WTC11 (cell line): Measurements from ENCODE around the gene IQCK. TPM values are rescaled to one million over a fixed set of nuclear protein-coding genes. Genes with fewer than 3 reads are reported as not detected.
A peak's percentile ranks its signal among the peaks of the same experiment; 100 is the strongest.

ENCODE experiments used
- ATAC-seq: fragments of 200-7000 bp; cut with Tn5 transposase; 2 replicates; pipeline ENCODE4 v1.10.0; 2021; ENCODE audit warnings: mild to moderate bottlenecking, moderate library complexity
- CTCF ChIA-PET: fragments of 300-600 bp; sonication (Branson Sonifier 250); formaldehyde crosslinking; loops from one replicate; lab custom pipeline; 2021; ENCODE audit warnings: antibody characterized with exemption; lab: Charles Lee
- POLR2A ChIA-PET: fragments of 350-600 bp; sonication (Branson Sonifier 250); formaldehyde crosslinking; loops from one replicate; lab custom pipeline; 2021; ENCODE audit warnings: antibody characterized with exemption; lab: Charles Lee
- DNase-seq: peaks from one replicate; pipeline ENCODE4 v3.0.0; 2021; ENCODE audit warnings: low spot score
- H3K27ac Mint-ChIP-seq: 2 replicates; pipeline ENCODE4 v1.8.0; 2021; ENCODE audit warnings: mixed read lengths
- H3K27me3 Mint-ChIP-seq: 2 replicates; pipeline ENCODE4 v1.8.0; 2021; ENCODE audit warnings: low read depth, mild to moderate bottlenecking, moderate library complexity, mixed read lengths
- H3K36me3 Mint-ChIP-seq: 2 replicates; pipeline ENCODE4 v1.8.0; 2021; ENCODE audit warnings: mixed read lengths
- H3K4me1 Mint-ChIP-seq: 2 replicates; pipeline ENCODE4 v1.8.0; 2022; ENCODE audit warnings: mixed read lengths
- H3K4me3 Mint-ChIP-seq: 2 replicates; pipeline ENCODE4 v1.8.0; 2021; ENCODE audit warnings: mild to moderate bottlenecking, moderate library complexity, mixed read lengths
- H3K9me3 Mint-ChIP-seq: 2 replicates; pipeline ENCODE4 v1.8.0; 2021; ENCODE audit warnings: mixed read lengths
- CREM ChIP-seq: sonication (generic); formaldehyde crosslinking; IDR thresholded peaks from 2 replicates; pipeline ENCODE4 v1.8.1; 2022; ENCODE audit warnings: mild to moderate bottlenecking, missing genetic modification reagents, moderate library complexity
- EMX1 ChIP-seq: fragments of 250-450 bp; sonication (Bioruptor Pico); IDR thresholded peaks from 2 replicates; pipeline ENCODE4 v1.8.0; 2021; ENCODE audit warnings: mild to moderate bottlenecking
- FOXJ3 ChIP-seq: sonication (generic); formaldehyde crosslinking; IDR thresholded peaks from 2 replicates; pipeline ENCODE4 v1.9.0; 2021; ENCODE audit warnings: missing genetic modification reagents, mild to moderate bottlenecking, borderline replicate concordance
- IRF2 ChIP-seq: sonication (generic); formaldehyde crosslinking; IDR thresholded peaks from 2 replicates; pipeline ENCODE4 v1.8.0; 2022; ENCODE audit warnings: low read depth, missing genetic modification reagents, borderline replicate concordance
- SMAD3 ChIP-seq: sonication (generic); formaldehyde crosslinking; IDR thresholded peaks from 2 replicates; pipeline ENCODE4 v1.8.0; 2022; ENCODE audit warnings: missing genetic modification reagents, mild to moderate bottlenecking, borderline replicate concordance
- SMAD4 ChIP-seq: sonication (generic); formaldehyde crosslinking; IDR thresholded peaks from 2 replicates; pipeline ENCODE4 v1.8.0; 2022; ENCODE audit warnings: mild to moderate bottlenecking, missing genetic modification reagents
- TCF7 ChIP-seq: sonication (generic); formaldehyde crosslinking; IDR thresholded peaks from 2 replicates; pipeline ENCODE4 v1.8.0; 2022; ENCODE audit warnings: mild to moderate bottlenecking, low read depth, missing genetic modification reagents, moderate library complexity
- TEAD1 ChIP-seq: sonication (generic); formaldehyde crosslinking; IDR thresholded peaks from 2 replicates; pipeline ENCODE4 v1.8.0; 2022; ENCODE audit warnings: mild to moderate bottlenecking, missing genetic modification reagents
- TP53 ChIP-seq: sonication (generic); formaldehyde crosslinking; IDR thresholded peaks from 2 replicates; pipeline ENCODE4 v1.8.1; 2023; ENCODE audit warnings: mild to moderate bottlenecking, missing genetic modification reagents
- ZNF263 ChIP-seq: sonication (generic); formaldehyde crosslinking; IDR thresholded peaks from 2 replicates; pipeline ENCODE4 v1.8.1; 2022; ENCODE audit warnings: low read depth, mild to moderate bottlenecking, moderate library complexity, missing genetic modification reagents
- ZNF396 ChIP-seq: fragments of 250-450 bp; sonication (Bioruptor Pico); IDR thresholded peaks from 2 replicates; pipeline ENCODE4 v1.8.0; 2021; ENCODE audit warnings: mild to moderate bottlenecking, moderate library complexity, borderline replicate concordance
- ZNF416 ChIP-seq: fragments of 250-450 bp; sonication (Bioruptor Pico); IDR thresholded peaks from 2 replicates; pipeline ENCODE4 v1.9.0; 2021; ENCODE audit warnings: mild to moderate bottlenecking, inconsistent platforms
- total RNA-seq: library from RNA; stranded (reverse); gene quantifications from 3 replicates; pipeline ENCODE4 v1.2.3, GENCODE V29; 2021
- TF ChIP-seq, protein P1 (sequence below): sonication (generic); formaldehyde crosslinking; conservative IDR thresholded peaks from 2 replicates; pipeline ENCODE4 v1.8.1; 2023; ENCODE audit warnings: mild to moderate bottlenecking, low read depth, missing genetic modification reagents, moderate library complexity
- TF ChIP-seq, protein P2 (sequence below): sonication (generic); formaldehyde crosslinking; IDR thresholded peaks from 2 replicates; pipeline ENCODE4 v1.8.1; 2023; ENCODE audit warnings: mild to moderate bottlenecking, missing genetic modification reagents, moderate library complexity
- TF ChIP-seq, protein P3 (sequence below): fragments of 250-450 bp; sonication (Bioruptor Pico); conservative IDR thresholded peaks from 2 replicates; pipeline ENCODE4 v1.9.0; 2021; ENCODE audit warnings: mild to moderate bottlenecking
- TF ChIP-seq, protein P4 (sequence below): sonication (generic); formaldehyde crosslinking; IDR thresholded peaks from 2 replicates; pipeline ENCODE4 v1.8.1; 2023; ENCODE audit warnings: mild to moderate bottlenecking, missing genetic modification reagents, moderate library complexity
- TF ChIP-seq, protein P5 (sequence below): fragments of 200-600 bp; IDR thresholded peaks from 2 replicates; pipeline ENCODE4 v1.8.0; 2022; ENCODE audit warnings: antibody characterized with exemption
- TF ChIP-seq, protein P6 (sequence below): sonication (generic); formaldehyde crosslinking; IDR thresholded peaks from 2 replicates; pipeline ENCODE4 v1.8.0; 2022; ENCODE audit warnings: mild to moderate bottlenecking, missing genetic modification reagents

The IQCK gene
- total RNA-seq, 1 experiment from 2014 or later, result 5.8 TPM

DNA sequence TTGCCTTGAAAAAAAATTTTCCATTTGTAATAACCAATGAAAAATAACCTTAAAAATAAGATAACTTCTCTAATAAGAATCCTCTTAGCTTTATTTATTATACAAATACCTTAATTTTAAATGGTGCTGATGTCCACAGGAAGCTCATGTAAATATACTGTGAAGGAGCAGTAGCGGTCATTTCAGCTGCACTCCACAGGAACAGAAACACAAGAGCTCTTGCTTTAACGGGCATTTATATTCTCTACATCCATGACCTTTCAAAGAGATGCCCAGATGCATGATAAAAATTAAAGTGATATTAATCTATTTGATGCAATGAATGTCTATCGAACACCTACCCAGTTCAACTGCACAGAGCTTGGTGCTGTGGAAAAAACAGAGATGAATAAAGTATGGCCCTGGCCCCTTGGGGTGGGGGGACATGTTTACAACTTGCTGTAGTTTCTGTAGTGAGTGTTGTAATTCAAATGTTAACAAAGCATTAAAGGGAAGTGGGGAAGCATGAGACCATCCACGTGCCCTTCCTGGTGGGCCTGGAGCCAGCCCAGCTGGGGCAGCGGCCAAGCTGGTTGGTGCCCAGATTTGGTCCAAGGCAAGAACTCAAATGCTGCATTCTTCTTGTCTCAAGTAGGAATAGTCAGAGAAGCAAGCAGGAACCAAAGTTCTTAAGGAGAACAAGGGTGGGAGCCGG lies 47.9 kb downstream of the IQCK start:
- Mint-ChIP-seq H3K4me1 (peaks cover 16% of the 10 kb centered on the region), H3K9me3 (peaks cover 26% of the 10 kb centered on the region), H3K36me3 (peaks cover 22% of the 10 kb centered on the region), H3K4me3 (no peak overlapping the region), H3K27me3 (no peaks in the 10 kb centered on the region), H3K27ac (peak overlapping the region; percentile 44; the same call in 1 of the 2 replicates)
- ChIA-PET POLR2A (interaction anchor here (0.5 to 1.1 kb wide), 3 partner anchors 95 to 172 kb away, joined by 3 to 4 read pairs (median 4); no protein-coding TSS in a partner anchor), CTCF (interaction anchor here (0.7 to 1.4 kb wide), 5 partner anchors 85 to 534 kb away, joined by 3 to 5 read pairs (median 3); no protein-coding TSS in a partner anchor)
- no peak for DNase-seq
- TF ChIP-seq TP53 (CRISPR knock-in tag) (no peak), SMAD4 (no peak), IRF2 (CRISPR knock-in tag) (no peak), CREM (no peak), EMX1 (no peak)
- TF ChIP-seq, protein P1, sequence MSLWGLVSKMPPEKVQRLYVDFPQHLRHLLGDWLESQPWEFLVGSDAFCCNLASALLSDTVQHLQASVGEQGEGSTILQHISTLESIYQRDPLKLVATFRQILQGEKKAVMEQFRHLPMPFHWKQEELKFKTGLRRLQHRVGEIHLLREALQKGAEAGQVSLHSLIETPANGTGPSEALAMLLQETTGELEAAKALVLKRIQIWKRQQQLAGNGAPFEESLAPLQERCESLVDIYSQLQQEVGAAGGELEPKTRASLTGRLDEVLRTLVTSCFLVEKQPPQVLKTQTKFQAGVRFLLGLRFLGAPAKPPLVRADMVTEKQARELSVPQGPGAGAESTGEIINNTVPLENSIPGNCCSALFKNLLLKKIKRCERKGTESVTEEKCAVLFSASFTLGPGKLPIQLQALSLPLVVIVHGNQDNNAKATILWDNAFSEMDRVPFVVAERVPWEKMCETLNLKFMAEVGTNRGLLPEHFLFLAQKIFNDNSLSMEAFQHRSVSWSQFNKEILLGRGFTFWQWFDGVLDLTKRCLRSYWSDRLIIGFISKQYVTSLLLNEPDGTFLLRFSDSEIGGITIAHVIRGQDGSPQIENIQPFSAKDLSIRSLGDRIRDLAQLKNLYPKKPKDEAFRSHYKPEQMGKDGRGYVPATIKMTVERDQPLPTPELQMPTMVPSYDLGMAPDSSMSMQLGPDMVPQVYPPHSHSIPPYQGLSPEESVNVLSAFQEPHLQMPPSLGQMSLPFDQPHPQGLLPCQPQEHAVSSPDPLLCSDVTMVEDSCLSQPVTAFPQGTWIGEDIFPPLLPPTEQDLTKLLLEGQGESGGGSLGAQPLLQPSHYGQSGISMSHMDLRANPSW (CRISPR knock-in tag), result no peak
- TF ChIP-seq, protein P2, sequence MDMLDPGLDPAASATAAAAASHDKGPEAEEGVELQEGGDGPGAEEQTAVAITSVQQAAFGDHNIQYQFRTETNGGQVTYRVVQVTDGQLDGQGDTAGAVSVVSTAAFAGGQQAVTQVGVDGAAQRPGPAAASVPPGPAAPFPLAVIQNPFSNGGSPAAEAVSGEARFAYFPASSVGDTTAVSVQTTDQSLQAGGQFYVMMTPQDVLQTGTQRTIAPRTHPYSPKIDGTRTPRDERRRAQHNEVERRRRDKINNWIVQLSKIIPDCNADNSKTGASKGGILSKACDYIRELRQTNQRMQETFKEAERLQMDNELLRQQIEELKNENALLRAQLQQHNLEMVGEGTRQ (CRISPR knock-in tag), result no peak
- TF ChIP-seq, protein P3, sequence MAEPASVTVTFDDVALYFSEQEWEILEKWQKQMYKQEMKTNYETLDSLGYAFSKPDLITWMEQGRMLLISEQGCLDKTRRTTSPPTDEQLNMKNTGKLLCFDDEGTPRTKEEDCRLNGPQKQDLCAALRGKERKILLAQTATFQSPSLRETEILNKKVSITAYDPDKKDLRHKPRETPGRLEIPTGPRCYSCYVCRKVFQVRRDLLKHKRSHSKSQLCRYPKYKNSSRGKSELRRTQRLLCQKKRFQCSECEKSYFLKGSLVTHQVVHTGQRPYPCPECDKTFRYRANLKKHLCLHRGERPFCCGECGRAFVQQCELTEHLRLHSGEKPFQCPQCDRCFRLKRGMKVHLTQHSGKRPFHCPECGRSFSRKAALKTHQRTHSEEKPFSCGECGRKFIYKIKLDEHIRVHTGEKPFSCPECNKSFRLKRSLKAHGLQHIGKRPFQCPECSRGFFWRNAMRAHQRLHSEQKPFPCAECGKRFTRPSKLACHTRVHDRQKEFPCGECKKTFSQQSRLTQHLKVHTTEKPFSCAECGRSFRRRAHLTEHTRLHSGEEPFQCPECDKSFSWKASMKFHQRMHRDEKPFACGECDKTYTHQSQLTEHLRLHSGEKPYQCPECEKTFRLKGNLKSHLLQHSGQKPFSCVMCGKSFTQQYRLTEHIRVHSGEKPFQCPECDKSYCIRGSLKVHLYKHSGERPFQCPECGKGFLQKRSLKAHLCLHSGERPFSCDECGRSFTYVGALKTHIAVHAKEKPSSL, result no peak
- TF ChIP-seq, protein P4, sequence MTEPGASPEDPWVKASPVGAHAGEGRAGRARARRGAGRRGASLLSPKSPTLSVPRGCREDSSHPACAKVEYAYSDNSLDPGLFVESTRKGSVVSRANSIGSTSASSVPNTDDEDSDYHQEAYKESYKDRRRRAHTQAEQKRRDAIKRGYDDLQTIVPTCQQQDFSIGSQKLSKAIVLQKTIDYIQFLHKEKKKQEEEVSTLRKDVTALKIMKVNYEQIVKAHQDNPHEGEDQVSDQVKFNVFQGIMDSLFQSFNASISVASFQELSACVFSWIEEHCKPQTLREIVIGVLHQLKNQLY (CRISPR knock-in tag), result no peak
- ATAC-seq, result no peak

DNA sequence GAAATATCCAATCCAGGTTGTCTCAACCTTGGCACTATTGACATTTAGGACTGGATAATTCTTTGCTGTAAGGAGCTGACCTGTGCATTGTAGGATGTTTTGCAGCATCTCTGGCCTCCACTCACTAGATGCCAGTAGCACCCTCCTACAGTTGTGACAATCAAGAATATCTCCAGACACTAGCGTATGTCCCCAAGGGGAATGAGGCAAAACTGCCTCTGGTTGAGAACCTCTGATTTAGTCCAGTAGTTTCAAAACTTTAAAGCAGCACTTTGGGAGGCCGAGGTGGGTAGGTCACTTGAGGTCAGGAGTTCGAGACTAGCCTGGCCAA lies 48.4 kb downstream of the IQCK start:
- POLR2A ChIA-PET, result interaction anchor here (1.1 kb wide), 1 partner anchor 95 kb away, joined by 4 read pairs; no protein-coding TSS in a partner anchor
- no peak for DNase-seq
- ATAC-seq, result no peak
- Mint-ChIP-seq H3K27ac (no peak overlapping the region), H3K36me3 (peaks cover 22% of the 10 kb centered on the region), H3K4me1 (peaks cover 15% of the 10 kb centered on the region), H3K27me3 (no peaks in the 10 kb centered on the region), H3K9me3 (peaks cover 26% of the 10 kb centered on the region), H3K4me3 (no peak overlapping the region)
- CTCF ChIA-PET, result interaction anchor here (1.2 to 1.4 kb wide), 3 partner anchors 141 to 534 kb away, joined by 3 to 4 read pairs (median 3); no protein-coding TSS in a partner anchor
- no peak for TF ChIP-seq TEAD1
- TF ChIP-seq, protein P2 (CRISPR knock-in tag), result no peak
- TF ChIP-seq TCF7 (CRISPR knock-in tag), result no peak
- no peak for TF ChIP-seq CREM
- TF ChIP-seq SMAD3 (CRISPR knock-in tag), result no peak
- TF ChIP-seq, protein P5, sequence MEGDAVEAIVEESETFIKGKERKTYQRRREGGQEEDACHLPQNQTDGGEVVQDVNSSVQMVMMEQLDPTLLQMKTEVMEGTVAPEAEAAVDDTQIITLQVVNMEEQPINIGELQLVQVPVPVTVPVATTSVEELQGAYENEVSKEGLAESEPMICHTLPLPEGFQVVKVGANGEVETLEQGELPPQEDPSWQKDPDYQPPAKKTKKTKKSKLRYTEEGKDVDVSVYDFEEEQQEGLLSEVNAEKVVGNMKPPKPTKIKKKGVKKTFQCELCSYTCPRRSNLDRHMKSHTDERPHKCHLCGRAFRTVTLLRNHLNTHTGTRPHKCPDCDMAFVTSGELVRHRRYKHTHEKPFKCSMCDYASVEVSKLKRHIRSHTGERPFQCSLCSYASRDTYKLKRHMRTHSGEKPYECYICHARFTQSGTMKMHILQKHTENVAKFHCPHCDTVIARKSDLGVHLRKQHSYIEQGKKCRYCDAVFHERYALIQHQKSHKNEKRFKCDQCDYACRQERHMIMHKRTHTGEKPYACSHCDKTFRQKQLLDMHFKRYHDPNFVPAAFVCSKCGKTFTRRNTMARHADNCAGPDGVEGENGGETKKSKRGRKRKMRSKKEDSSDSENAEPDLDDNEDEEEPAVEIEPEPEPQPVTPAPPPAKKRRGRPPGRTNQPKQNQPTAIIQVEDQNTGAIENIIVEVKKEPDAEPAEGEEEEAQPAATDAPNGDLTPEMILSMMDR, result no peak
- TF ChIP-seq ZNF396, result no peak
- TF ChIP-seq ZNF416 (CRISPR knock-in tag), result no peak
- TF ChIP-seq, protein P6, sequence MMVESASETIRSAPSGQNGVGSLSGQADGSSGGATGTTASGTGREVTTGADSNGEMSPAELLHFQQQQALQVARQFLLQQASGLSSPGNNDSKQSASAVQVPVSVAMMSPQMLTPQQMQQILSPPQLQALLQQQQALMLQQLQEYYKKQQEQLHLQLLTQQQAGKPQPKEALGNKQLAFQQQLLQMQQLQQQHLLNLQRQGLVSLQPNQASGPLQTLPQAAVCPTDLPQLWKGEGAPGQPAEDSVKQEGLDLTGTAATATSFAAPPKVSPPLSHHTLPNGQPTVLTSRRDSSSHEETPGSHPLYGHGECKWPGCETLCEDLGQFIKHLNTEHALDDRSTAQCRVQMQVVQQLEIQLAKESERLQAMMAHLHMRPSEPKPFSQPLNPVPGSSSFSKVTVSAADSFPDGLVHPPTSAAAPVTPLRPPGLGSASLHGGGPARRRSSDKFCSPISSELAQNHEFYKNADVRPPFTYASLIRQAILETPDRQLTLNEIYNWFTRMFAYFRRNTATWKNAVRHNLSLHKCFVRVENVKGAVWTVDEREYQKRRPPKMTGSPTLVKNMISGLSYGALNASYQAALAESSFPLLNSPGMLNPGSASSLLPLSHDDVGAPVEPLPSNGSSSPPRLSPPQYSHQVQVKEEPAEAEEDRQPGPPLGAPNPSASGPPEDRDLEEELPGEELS (CRISPR knock-in tag), result no peak
- TF ChIP-seq, protein P1 (CRISPR knock-in tag), result no peak
- TF ChIP-seq ZNF263 (CRISPR knock-in tag), result no peak
- TF ChIP-seq FOXJ3 (CRISPR knock-in tag), result no peak
